Endometrial microvascular endothelial cells (primary cell): ENCODE data around the gene FAM168A. TPM values are rescaled to one million over a fixed set of nuclear protein-coding genes. Genes with fewer than 3 reads are reported as not detected.
"Not testable (repeated sequence)": the region's sequence is repeated elsewhere in the genome, so short reads cannot be mapped to it uniquely, and the experiment has no call there.

Experiments used
- in situ Hi-C: cut with HindIII; loops from 2 replicates; pipeline ENCODE4 v1.10.0; 2017; ENCODE audit warnings: low sequenced_read_pairs, low pct_unique_long_range_greater_than_20kb; ENCODE audit errors: inconsistent ontology term
- total RNA-seq: library from RNA; depleted of rRNA; stranded (reverse); fragments of >200 nt; gene quantifications from one replicate; pipeline ENCODE4 v1.2.3, GENCODE V29; 2015; ENCODE audit errors: inconsistent ontology term

FAM168A gene
- total RNA-seq, 1 donor from 2014 or later: 13.4 TPM

DNA sequence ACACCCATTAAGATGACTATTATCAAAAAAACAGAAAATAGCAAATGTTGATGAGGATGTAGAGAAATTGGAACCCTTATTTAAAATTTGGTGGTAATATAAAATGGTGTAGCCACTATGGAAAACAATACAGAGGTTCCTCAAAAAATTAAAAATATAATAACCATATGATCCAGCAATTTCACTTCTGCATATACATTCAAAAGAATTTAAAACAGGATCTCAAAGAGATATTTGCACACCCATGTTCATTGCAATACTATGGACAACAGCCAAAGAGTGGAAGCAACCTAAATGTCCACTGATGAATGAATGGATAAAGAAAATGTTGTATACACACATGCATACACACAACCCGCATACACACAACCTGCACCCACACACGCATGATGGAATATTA lies 102.2 kb downstream of the FAM168A start:
- in situ Hi-C loops: no loop called here

DNA sequence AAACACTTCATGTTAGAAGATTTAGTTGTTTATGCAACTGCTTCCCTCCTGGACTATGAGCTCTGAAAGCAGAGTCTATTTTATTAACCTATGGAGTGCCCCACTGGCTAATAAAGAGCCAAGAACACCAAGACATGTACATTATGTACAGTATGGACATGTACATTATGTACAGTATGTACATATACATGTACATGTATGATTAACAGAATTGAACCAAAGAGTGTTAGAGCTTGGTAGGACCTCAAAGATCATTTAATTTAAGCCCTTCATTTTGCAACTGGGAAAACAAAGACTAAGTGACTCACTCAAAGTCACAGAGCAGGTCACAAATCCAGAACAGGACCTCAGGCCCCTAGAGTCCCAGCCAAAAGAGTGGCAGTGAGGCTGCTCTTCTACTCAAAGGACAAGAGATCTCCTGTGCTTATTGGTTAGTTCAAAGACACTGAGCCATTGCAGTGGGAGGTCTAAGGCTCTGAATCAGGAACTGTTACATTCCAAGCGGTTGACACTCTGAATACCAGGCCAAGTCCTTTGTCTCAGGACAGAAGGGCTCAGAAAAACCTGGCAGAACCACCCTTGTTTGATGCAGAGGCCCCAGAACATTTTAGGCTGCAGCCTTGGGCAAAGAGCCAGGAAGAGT lies 103.8 kb downstream of the FAM168A start:
- in situ Hi-C loops: no loop called here

DNA sequence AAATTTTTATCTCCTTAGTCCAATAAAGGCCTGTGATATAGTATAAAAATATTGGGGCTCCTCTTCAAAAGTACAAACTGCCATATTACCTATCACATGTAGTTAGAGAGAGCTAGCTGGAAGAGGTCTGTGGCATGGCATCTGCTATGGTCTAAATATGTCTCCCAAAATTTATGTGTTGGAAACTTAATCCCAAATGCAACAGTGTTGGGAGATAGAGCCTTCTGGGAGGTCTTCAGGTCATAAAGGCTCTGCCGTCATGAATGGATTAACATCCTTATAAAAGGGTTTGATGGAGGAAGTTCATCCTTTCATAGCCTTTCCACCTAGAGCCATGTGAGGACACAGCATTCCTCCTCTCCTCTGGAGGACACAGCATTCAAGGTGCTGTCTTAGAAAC lies 116.3 kb downstream of the FAM168A start:
- in situ Hi-C loops: no loop called here

DNA sequence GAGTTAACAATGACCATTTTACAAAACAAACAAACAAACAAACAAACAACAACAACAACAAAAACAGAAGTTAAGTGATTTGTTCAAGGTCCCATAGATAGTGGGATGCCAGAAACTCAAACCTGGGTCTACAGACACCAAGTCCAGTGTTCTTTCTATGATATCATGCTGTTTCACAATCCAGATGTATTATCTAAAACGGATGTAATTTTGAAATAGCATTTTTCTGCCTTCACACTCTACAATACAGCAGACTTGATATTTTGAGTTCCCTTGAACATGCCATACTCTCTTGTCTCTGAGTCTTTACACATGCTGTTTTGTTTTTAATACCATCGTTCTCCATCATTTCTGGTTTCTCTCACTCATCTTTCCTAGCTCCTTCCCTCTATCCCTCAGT lies 117.2 kb downstream of the FAM168A start:
- in situ Hi-C loops: no loop called here

DNA sequence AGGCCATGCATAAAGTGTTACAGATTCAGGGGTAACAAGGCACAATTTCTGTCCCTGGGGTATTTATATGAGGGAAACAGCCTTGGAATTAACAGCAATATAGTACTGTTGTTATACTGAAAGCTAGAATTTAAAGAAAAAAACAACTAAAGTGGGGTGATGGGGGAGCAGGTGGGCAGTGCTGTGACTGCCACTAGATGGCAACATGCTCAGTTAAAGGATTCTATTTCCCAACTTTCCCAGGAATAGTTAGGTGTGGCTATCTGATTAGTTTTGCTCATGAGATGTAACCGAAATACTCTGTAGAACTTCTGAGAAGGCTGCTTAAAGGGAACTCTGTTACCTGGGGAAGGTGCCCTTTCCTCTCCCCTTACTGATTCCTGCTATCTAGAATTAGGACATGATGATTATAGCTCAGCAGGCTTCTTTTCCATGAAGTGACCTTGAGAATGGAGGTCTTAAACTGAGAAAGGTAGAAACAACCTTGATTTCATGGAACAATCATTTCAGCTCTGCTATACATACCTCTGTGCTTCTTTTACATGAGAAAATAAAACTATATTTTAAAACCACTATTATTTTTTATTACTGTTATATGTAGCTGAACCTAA lies 119.1 kb downstream of the FAM168A start:
- in situ Hi-C loops: no loop called here

DNA sequence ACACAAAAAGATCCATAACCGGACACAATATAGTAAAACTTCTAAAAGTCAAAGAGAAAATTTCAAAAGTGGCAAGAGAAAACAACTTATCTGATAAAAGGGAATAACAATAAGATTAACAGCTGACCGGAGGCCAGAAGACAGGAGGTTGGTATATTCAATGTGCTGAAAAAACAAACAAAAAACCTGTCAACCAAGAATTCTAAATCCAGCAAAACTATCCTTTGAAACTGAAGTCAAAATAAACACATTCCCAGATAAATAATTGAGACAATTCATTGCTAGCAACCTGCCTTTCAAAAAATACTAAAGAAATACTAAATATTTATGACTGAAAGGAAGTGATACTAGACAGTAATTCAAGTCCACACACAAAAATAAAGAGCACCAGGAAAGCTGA lies 120.4 kb downstream of the FAM168A start:
- in situ Hi-C loops: no loop called here

DNA sequence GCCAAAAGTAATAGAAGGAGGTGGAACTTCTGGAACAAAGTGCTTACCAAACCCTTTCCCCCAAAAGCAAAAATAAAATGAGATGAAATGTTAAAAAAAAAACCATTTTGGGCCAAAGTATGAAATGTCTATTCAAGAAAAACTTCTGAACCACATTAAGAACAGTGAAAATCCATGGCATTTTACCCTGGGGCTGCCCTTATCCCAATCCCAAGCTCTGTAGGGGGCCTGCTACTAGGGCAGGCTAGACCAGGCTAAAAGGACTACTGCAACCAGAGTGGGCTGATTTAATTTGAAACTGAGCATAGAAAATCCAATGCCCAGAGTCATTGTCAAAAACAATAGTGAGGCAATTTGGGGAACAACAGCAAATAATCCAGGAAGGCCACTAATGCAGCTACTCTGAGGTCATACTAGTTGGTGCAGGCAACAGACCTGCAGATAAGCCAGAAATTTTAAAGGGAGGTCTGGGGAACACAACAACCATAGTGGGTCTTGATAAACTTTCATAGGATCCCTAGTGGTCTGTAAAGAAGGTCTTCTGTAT lies 122.3 kb downstream of the FAM168A start:
- in situ Hi-C loops: no loop called here

DNA sequence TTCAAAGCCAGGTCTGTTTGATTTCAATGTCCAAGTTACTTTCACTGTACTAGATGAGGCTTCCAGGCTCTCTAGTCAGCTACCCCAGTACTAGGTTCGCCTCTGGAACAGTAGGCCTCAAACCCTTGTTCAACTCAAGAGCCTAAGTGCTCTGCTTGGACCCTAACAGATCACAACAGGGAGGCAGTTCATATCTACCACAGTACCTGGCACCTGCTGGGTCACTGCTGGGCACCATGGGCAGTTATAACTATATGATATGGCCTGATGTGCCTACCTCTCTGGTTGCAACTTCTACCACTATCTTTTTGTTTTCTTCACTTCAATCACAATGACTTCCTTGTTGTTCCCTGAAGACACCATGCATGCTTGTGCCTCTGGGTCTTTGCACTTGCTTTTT lies 124.7 kb downstream of the FAM168A start:
- in situ Hi-C loops: no loop called here

DNA sequence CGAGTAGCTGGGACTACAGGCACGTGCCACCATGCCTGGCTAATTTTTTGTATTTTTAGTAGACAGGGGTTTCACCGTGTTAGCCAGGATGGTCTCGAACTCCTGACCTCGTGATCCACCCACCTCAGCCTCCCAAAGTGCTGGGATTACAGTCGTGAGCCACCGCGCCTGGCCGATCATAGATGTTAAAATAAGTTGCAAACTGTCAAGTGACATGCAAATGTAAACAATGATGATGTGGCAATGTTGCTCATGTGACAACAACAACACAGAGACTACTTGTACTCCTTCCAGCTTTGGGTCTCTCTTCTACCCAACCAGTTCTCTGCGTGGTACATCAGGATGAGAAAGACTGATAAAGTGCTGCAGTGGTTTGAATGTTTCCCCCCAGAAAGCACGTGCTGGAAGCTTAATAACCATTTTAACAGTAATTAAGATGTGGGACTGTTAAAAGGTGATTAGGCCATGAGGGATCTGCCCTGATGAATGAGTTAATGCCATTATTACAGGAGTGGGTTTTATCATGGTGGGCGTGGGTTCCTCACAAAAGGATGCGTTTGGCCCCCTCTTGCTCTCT lies 127.8 kb downstream of the FAM168A start:
- in situ Hi-C loops: not testable (repeated sequence)

DNA sequence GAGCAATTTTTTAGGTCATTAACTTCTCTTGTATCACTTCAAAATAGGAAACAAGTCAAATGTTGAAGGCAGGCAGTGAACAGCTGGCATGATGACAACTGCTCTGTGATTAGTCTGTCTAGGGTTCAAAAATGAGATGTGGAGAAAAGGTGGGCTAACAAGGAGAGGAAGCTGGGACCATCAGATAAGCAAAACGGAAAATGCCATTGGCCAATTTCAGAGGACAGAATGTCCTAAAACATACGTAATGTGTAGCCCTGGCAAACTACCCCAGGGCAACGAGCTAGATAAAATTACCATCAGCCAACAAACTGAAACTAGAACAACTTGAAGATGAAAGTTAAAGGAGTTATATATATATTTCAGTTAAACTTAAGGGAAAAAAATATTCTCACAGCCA lies 128.5 kb downstream of the FAM168A start:
- in situ Hi-C loops: no loop called here

DNA sequence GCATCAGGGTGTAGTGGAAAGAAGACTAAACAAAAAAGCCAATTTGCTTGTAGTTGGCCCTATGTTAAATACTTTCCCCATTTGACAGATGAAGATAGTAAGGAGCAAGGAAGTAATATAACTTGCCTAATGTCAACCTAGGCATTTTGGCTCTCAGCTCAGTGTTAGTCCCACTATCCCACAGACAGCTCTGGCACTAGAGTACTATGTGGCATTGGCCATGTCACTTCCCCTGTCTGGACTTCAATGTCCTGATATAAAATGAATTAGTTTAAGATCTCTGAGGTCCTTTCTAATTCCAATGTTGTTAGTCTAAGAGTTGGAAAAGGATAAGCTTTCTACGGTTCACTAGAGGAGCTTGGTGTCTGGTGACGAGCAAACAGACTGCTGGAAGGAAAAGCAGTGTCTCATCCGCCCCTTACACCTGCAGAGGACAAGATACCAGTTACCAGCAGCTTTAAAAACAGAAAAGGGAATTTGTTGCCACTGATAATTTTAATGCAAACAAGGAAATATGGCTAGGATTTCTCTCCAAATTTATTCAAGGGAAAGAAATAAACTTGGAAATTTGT lies 129.2 kb downstream of the FAM168A start:
- in situ Hi-C loops: no loop called here

DNA sequence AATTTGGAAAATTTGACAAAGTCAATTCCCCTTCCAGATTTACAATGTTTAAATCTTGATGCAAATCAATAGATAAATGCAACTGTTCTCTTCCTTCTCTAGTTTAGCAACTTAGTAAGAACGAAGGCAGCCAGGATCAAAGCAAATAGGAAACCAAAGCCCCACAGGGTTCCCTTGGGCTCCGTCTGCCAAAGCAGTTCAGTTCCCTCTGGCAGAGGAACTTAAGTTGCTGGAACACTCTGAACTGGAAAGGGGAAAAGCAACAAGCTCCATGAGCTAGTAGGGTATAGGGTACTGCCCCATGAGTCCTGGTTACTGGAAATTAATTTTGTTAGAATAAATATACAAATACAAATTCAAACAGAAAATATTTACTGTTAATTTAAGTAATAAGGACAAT lies 130.4 kb downstream of the FAM168A start:
- in situ Hi-C loops: no loop called here

DNA sequence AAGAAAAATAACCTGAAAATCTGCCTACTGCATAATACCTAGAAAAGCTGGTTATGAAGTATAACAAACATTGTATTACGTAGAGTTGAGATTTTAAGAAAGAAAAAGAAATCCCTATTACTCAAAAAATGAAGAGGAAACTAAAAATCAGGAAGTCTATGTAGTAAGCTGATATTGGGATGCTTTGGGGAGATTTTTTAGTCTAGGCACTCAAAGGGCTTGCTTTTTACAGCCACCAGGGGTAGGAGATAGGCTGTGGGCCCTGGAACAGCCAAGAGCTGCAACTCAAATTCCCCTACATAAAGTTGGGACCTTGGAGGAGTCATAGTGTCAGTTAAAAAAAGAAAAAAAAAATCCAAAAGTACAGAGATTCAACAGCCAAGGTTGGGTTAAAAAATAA lies 131.3 kb downstream of the FAM168A start:
- in situ Hi-C loops: no loop called here

DNA sequence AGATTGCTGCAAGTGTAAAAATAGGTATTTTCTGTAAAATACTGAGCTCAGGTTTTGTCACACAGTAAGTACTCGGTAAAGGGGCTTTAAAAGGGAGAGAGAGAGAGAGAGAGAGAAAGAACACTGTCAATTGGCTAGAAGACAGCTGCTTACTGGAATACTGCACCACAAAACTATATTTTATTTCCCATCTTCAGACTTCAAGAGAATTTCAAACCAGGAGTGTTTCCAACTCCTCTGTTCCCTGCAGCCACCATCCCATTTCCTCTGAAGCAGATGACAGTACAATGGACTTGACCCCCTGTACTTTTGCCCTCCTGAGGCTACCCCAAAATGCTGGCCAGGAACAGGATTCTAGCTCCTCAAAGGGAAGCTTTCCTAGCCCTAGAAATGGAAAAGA lies 132.0 kb downstream of the FAM168A start:
- in situ Hi-C loops: no loop called here

DNA sequence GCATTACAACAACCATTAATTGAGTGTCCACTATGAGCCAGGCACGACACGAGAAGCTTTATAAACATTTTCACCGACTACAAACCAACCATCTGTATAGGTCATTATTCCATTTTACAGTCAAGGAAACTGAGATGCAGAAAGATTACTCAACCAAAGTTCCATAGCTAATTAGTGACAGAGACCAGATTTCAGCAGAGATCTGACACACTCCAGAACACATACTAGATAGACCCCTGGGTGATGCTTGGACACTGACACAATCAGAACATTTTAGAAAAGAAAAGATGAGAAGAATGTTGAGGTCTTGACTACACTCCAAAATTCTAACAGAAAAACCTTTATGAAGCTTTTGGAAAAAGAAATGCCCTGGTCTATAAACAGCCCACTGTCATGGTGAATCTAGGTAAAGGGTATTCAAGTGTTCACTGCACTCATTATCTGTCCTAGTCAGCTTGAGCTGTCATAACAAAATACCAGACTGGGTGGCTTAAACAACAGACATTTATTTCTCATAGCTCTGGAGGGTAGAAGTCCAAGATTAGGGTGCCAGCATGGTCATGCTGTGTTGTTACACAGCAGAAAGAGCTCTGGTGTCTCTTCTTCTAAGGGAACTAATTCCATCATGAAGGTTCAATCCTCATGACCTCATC lies 132.8 kb downstream of the FAM168A start:
- in situ Hi-C loops: no loop called here

DNA sequence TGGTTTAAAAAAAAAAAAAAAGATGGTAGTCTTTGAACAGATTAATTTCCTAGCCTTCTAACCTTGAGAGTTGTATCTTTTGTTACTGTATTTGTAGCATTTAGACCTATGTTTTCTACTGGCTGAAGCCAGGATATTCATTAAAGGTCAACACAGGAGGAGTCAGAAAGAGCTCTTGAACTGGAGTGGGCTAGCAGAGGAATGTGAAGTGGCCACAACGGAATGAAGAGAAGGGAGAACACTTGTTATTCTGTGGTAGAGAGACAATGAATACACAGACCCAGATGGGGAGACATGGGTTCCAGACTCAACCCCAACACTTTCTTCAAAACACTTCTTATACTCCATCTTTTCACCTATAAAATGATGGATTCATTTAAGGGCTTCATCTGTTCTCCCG lies 133.6 kb downstream of the FAM168A start:
- in situ Hi-C loops: no loop called here

DNA sequence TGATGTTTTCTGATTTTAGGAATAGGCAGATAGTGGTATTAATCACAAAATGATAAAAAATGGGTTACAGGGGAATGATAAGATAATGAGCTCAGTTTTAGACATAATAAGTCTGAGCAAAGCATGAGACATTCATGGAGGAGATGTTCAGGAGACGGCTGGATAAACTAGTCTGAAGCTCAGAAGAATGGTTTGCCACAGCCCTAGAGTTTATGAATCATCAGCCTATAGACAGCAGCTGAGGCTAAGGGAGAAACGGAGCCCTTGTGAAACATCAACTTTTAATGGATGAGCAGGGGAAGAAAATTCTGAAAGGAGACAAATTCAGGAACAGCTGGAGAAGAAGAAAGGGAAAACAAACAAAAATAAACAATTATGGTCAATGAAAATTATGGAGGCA lies 134.6 kb downstream of the FAM168A start:
- in situ Hi-C loops: no loop called here

DNA sequence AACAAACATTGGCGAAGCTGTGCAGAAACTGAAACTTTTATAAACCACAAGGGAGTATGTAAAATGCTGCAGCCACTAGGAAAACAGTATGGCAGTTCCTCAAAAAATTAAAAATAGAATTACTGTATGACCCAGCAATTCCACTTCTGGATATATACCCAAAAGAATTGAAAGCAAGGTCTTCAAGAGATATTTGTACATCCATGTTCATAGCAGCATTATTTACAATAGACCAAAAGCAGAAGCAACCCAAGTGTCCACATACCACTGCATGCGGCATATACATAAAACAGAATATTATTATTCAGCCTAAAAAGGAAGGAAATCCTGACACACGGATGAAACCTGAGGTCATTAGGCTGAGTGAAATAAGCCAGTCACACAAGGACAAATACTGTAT lies 135.9 kb downstream of the FAM168A start:
- in situ Hi-C loops: no loop called here

DNA sequence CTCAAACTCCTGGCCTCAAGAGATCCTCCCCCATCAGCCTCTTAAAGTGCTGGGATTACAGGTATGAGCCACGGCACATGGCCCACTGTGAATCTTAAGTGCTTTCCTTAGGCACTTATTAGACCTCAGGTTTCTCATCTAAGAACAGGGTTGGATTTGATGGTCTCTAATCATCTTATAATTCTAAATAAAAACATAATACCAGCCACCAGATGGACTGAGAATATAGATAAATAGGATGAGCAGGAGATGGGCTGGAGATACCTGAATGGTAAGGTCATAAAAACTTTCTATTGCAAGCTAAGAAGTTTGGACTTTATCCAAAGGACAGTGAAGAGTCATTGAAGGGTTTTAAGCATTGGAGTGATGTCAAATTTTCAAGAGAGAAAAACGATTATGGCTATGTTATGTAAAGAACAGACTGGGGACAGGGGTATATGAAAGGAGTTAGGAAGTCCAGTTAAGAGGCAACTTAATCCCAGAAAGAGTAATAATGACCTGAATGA lies 136.5 kb downstream of the FAM168A start:
- in situ Hi-C loops: no loop called here
